Measurements from ENCODE around the gene POU2F2.
A peak's percentile ranks its signal among the peaks of the same experiment; 100 is the strongest.

Gene POU2F2

GRCh38 chr19:42155796-42156195 lies 23.6 kb upstream of the POU2F2 start:
- no peak for ATAC-seq
- TF ChIP-seq ZNF8 (CRISPR knock-in tag; IDR thresholded peaks at IDR 0.05) = no peak
- no peak for TF ChIP-seq SNAI2 (CRISPR knock-in tag; IDR thresholded peaks at IDR 0.05)
- no peak for TF ChIP-seq ARNTL (CRISPR knock-in tag; IDR thresholded peaks at IDR 0.05; ENCODE audit: borderline replicate concordance, low read depth)
- no peak for TF ChIP-seq TCF4 (CRISPR knock-in tag; IDR thresholded peaks at IDR 0.05; ENCODE audit: borderline replicate concordance)
- no peak for TF ChIP-seq OSR1 (CRISPR knock-in tag; IDR thresholded peaks at IDR 0.05)
- no peak for TF ChIP-seq ZNF565 (CRISPR knock-in tag; conservative IDR thresholded peaks at IDR 0.05; ENCODE audit: low read depth)
- no peak for TF ChIP-seq TOX (CRISPR knock-in tag; IDR thresholded peaks at IDR 0.05; ENCODE audit: borderline replicate concordance)
- TF ChIP-seq ISL1 (CRISPR knock-in tag; IDR thresholded peaks at IDR 0.05) = no peak
- no peak for TF ChIP-seq POU6F1 (CRISPR knock-in tag; IDR thresholded peaks at IDR 0.05; ENCODE audit: borderline replicate concordance, low read depth)
- TF ChIP-seq CREB5 (CRISPR knock-in tag; IDR thresholded peaks at IDR 0.05; ENCODE audit: low read depth) = no peak
- TF ChIP-seq ZFP30 (CRISPR knock-in tag; IDR thresholded peaks at IDR 0.05) = no peak
- TF ChIP-seq, protein P1, sequence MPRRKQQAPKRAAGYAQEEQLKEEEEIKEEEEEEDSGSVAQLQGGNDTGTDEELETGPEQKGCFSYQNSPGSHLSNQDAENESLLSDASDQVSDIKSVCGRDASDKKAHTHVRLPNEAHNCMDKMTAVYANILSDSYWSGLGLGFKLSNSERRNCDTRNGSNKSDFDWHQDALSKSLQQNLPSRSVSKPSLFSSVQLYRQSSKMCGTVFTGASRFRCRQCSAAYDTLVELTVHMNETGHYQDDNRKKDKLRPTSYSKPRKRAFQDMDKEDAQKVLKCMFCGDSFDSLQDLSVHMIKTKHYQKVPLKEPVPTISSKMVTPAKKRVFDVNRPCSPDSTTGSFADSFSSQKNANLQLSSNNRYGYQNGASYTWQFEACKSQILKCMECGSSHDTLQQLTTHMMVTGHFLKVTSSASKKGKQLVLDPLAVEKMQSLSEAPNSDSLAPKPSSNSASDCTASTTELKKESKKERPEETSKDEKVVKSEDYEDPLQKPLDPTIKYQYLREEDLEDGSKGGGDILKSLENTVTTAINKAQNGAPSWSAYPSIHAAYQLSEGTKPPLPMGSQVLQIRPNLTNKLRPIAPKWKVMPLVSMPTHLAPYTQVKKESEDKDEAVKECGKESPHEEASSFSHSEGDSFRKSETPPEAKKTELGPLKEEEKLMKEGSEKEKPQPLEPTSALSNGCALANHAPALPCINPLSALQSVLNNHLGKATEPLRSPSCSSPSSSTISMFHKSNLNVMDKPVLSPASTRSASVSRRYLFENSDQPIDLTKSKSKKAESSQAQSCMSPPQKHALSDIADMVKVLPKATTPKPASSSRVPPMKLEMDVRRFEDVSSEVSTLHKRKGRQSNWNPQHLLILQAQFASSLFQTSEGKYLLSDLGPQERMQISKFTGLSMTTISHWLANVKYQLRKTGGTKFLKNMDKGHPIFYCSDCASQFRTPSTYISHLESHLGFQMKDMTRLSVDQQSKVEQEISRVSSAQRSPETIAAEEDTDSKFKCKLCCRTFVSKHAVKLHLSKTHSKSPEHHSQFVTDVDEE (CRISPR knock-in tag; IDR thresholded peaks at IDR 0.05) = no peak
- no peak for TF ChIP-seq ZC3H10 (CRISPR knock-in tag; IDR thresholded peaks at IDR 0.05)
- no peak for TF ChIP-seq ZNF70 (CRISPR knock-in tag; IDR thresholded peaks at IDR 0.05)
- TF ChIP-seq, protein P2, sequence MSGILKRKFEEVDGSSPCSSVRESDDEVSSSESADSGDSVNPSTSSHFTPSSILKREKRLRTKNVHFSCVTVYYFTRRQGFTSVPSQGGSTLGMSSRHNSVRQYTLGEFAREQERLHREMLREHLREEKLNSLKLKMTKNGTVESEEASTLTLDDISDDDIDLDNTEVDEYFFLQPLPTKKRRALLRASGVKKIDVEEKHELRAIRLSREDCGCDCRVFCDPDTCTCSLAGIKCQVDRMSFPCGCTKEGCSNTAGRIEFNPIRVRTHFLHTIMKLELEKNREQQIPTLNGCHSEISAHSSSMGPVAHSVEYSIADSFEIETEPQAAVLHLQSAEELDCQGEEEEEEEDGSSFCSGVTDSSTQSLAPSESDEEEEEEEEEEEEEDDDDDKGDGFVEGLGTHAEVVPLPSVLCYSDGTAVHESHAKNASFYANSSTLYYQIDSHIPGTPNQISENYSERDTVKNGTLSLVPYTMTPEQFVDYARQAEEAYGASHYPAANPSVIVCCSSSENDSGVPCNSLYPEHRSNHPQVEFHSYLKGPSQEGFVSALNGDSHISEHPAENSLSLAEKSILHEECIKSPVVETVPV (CRISPR knock-in tag; IDR thresholded peaks at IDR 0.05) = no peak
- TF ChIP-seq CSDC2 (CRISPR knock-in tag; IDR thresholded peaks at IDR 0.05) = no peak

DNA sequence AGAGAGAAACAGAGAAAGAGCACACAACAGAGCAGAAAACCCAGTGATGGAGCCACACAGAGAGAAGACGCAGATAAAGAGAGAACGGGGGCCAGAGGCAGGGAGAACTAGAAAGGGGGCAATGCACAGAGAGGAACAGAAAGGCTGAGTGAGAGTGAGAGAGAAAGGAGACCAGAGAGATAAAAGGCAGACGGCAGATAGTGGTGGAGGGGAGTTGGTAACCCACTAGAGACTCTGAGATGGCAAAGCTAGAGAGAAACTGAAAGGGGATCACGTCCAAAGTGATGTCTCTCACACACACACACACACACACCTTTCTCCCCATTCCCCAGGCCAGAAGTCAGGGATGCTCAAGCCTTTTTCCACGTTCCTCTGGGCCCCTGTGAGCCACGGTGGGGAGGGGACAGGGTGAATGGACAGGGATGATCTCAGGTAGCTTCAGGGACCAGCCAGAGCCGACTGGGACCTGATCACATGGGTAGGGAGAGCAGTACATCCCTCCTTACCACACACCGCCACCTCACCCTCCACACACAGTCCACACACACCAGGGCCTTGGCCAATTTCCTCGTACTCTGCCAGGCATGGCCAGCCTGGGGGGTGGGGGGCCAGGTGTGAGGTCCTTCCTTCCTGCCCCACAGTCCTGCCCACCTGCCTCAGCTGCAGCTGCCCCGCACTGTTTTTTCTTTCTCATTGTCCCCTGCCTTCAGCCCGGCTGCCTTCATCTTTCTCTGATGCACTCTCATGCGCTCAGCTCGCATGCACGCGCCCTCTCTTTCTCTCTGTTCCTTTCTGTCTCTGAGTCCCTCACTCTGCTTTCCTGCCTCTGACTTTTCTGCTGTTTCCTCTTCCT lies 22.5 kb upstream of the POU2F2 start:
- peak; percentile 32; the same call in 2 of the 3 replicates for ATAC-seq
- TF ChIP-seq RARB (CRISPR knock-in tag; IDR thresholded peaks at IDR 0.05) = no peak
- no peak for TF ChIP-seq BACH2 (CRISPR knock-in tag; IDR thresholded peaks at IDR 0.05; ENCODE audit: borderline replicate concordance)
- no peak for TF ChIP-seq SNAI2 (CRISPR knock-in tag; IDR thresholded peaks at IDR 0.05)
- no peak for TF ChIP-seq ZFP30 (CRISPR knock-in tag; IDR thresholded peaks at IDR 0.05)
- TF ChIP-seq ZNF70 (CRISPR knock-in tag; IDR thresholded peaks at IDR 0.05) = no peak
- no peak for TF ChIP-seq TOX (CRISPR knock-in tag; IDR thresholded peaks at IDR 0.05; ENCODE audit: borderline replicate concordance)
- TF ChIP-seq ZC3H10 (CRISPR knock-in tag; IDR thresholded peaks at IDR 0.05) = no peak
- TF ChIP-seq ISL1 (CRISPR knock-in tag; IDR thresholded peaks at IDR 0.05) = no peak
- TF ChIP-seq POU6F1 (CRISPR knock-in tag; IDR thresholded peaks at IDR 0.05; ENCODE audit: borderline replicate concordance, low read depth) = no peak
- TF ChIP-seq TCF4 (CRISPR knock-in tag; IDR thresholded peaks at IDR 0.05; ENCODE audit: borderline replicate concordance) = no peak
- TF ChIP-seq CSDC2 (CRISPR knock-in tag; IDR thresholded peaks at IDR 0.05) = no peak
